Muscle of leg (tissue), 11 donors: ENCODE data around the gene CACNA1C. TPM values are rescaled to one million over a fixed set of nuclear protein-coding genes. Genes with fewer than 3 reads are reported as not detected.

Experiments used
- DNase-seq: peaks from one replicate; pipeline ENCODE4 v3.0.0; 2013
- H3K27ac ChIP-seq: one replicate; pipeline ENCODE4 v1.5.1; 2013; ENCODE audit warnings: mild to moderate bottlenecking, low read length, control low read depth
- H3K27me3 ChIP-seq: one replicate; pipeline ENCODE4 v1.6.1; 2013; ENCODE audit warnings: low read length; ENCODE audit not compliant: control insufficient read depth, insufficient read depth
- H3K36me3 ChIP-seq: one replicate; pipeline ENCODE4 v1.6.1; 2013; ENCODE audit warnings: low read length; ENCODE audit not compliant: control insufficient read depth, insufficient read depth
- H3K4me1 ChIP-seq: one replicate; pipeline ENCODE4 v1.6.1; 2013; ENCODE audit warnings: low read length; ENCODE audit not compliant: control insufficient read depth, insufficient read depth
- H3K4me3 ChIP-seq: one replicate; pipeline ENCODE4 v1.5.1; 2013; ENCODE audit warnings: low read length, control low read depth
- H3K9me3 ChIP-seq: replicated peaks from 2 replicates; pipeline ENCODE4 v1.6.1; 2013; ENCODE audit warnings: low read depth, low read length; ENCODE audit not compliant: control insufficient read depth
- WGBS: methylation state at CpG from one replicate; pipeline ENCODE4 v1.1.5; 2013; ENCODE audit warnings: missing lambda C conversion rate; ENCODE audit not compliant: insufficient coverage; 5-methylcytosine and 5-hydroxymethylcytosine counted together
- polyA plus RNA-seq, 8 donors: library from polyadenylated mRNA; unstranded; fragments of 120-200 nt; gene quantifications; one replicate each; pipeline versions ENCODE4 v1.2.1 to v1.2.3, GENCODE V29; 2013; ENCODE audit warnings: inconsistent platforms in 1 of 8, low replicate concordance in 1 of 8; ENCODE audit not compliant: insufficient read length in 8 of 8, insufficient read depth in 1 of 8
- total RNA-seq: library from RNA; stranded (reverse); fragments of 120-200 nt; gene quantifications from one replicate; pipeline ENCODE4 v1.2.4, GENCODE V29; 2013

The CACNA1C gene
- total and polyA plus RNA-seq, 9 donors: 1.9 to 4.3 (median 3.6) TPM

DNA sequence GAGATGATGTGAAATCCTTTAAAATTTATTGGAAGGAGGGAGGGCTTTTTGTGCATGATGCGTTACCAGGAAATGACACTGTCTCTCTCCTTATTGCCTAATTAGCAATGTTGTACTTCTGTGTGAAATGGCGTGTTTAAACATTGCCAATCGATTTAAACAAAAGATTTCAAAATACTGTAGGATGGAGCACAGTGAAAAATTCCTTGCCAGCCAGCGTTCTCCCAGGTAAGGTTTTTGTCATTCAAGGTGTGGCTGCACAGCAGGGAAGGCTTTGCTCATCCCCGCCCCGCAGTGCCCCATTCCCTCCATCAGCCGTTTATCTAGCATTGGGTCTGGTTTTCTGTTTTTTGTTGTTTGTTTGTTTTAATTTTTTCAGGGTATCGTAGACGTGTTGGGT is 137.3 kb downstream of the CACNA1C start:
- no peaks in the 10 kb centered on the region for H3K36me3 ChIP-seq
- no peak for DNase-seq
- no peaks in the 10 kb centered on the region for H3K27me3 ChIP-seq
- no peak overlapping the region for H3K4me3 ChIP-seq
- no peak overlapping the region for H3K27ac ChIP-seq
- peaks cover 2% of the 10 kb centered on the region for H3K4me1 ChIP-seq
- H3K9me3 ChIP-seq: no peaks in the 10 kb centered on the region
- 81% methylated on average over 3 of the region's 9 CpGs for WGBS

DNA sequence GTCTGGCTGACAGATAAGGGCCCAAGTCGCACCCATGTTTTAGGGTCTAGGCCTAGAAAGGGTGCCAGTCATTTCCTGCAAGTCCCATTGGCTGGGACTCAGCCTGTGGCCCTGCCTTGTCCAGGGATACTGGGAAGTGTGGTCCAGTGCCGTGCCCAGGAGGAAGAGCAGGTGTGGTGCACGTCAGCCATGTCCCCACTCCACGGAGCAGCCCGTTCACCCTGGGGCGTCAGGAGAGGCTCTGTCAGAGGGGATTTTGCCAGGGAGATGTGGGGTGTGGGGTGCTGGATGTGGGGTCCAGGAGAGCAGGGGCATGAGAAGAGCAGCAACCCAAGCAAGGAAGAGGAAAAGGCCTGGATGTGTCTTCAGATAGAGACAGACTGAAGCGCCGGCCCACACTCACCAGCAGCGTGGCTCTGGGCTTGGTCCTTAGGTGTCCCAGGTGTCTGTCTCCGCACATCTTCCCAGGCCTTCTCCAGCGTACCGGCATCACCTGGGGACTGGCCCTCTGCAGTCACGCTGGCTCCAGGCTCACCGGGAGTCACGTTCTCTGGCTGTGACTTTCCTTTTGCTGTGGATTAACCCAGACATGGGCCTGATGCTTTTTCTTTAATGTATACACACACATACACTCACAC is 138.2 kb downstream of the CACNA1C start:
- 83% methylated on average over 13 of the region's 15 CpGs for WGBS
- Histone ChIP-seq H3K4me1 (peaks cover 2% of the 10 kb centered on the region), H3K9me3 (no peaks in the 10 kb centered on the region), H3K36me3 (no peaks in the 10 kb centered on the region), H3K27me3 (no peaks in the 10 kb centered on the region), H3K4me3 (no peak overlapping the region), H3K27ac (no peak overlapping the region)
- no peak for DNase-seq

DNA sequence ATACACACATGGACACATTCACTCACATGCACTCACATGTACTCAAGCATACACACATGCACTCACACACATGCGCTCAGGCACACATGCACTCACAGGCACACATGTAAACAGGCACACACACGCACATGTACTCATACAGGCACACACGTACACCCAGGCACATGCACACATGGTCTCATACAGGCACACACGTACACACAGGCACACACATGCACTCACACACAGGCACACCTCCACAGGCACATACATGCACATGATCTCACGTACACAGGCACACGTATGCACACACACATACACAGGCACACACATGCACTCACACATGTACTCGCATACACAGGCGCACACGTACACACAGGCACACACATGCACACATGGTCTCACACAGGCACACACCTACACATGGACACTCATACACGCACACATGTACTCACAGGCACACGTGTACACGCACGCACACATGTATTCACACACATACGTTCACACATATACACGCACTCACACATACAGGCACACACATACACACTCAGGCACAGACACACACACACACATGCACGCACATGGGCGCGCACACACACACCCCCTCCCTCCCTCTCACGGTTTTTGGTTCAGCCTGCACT is 138.9 kb downstream of the CACNA1C start:
- WGBS: 97% methylated on average over 13 of the region's 19 CpGs
- no peak for DNase-seq
- no peak overlapping the region for H3K27ac ChIP-seq
- H3K4me3 ChIP-seq: no peak overlapping the region
- peaks cover 2% of the 10 kb centered on the region for H3K4me1 ChIP-seq
- no peaks in the 10 kb centered on the region for H3K9me3 ChIP-seq
- no peaks in the 10 kb centered on the region for H3K27me3 ChIP-seq
- no peaks in the 10 kb centered on the region for H3K36me3 ChIP-seq

DNA sequence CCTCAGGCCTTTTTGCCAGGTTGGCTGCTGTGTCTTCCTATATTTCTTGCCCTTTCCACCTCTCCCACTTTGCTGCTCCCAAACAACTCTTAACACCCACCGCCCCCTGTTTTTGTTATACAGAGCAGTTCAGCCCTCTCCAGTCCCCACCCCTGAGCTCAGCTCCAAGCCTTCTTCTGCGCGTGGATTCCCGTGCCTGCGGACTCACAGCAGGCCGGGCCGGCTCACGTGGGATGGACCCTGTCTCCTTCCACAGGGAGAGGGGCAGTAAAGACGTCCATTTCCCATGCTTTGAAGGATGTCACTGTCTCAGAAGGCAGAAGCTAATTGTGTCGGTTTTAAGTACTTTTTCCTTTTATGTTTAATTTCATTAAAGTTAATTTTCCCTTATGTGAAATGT is 139.4 kb downstream of the CACNA1C start:
- DNase-seq: no peak
- no peaks in the 10 kb centered on the region for H3K36me3 ChIP-seq
- peaks cover 2% of the 10 kb centered on the region for H3K4me1 ChIP-seq
- no peak overlapping the region for H3K27ac ChIP-seq
- WGBS: 40% methylated on average over 1 of the region's 10 CpGs
- no peaks in the 10 kb centered on the region for H3K27me3 ChIP-seq
- H3K4me3 ChIP-seq: no peak overlapping the region
- no peaks in the 10 kb centered on the region for H3K9me3 ChIP-seq

DNA sequence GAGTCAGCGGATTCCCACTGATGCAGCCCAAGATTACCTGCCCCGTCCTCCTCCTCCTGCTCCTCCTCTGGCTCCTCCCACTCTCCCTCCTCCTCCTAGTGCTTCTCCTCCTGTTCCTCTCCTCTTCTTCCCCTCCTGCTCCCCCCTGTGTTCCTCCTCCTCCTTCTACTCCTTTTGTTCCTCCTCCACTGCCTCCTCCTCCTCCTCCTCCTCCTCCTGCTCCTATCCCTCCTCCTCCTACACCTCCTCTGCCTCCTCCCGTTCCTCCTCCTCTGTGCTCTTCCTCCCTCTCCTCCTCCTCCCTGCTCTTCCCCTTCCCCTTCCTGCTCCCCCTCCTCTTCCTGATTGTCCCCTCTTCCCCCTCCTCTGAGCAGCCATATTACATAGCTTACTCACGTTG is 141.3 kb downstream of the CACNA1C start:
- no peaks in the 10 kb centered on the region for H3K27me3 ChIP-seq
- H3K9me3 ChIP-seq: no peaks in the 10 kb centered on the region
- H3K4me3 ChIP-seq: no peak overlapping the region
- H3K4me1 ChIP-seq: peaks cover 2% of the 10 kb centered on the region
- no peak for DNase-seq
- H3K36me3 ChIP-seq: no peaks in the 10 kb centered on the region
- WGBS: 72% methylated on average over 3 of the region's 4 CpGs
- no peak overlapping the region for H3K27ac ChIP-seq

DNA sequence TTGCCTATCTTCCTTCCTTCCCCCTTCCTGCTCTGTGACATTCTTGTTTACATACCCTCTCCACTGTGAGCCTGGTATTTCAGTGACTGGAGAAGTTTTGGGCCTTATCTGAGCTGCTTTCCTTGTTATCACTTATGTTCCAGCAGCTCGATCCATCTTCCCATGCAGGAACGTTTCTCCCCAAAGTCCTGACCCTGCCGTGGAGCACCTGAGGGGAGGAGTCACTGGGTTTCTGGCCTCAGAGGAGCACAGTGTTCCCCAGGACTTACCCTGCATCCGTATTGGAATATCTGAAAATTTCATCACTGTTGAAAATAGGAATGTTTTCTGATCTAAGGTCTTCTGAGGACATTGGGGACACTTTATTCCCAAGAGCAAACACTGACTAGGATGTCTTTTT is 141.8 kb downstream of the CACNA1C start:
- H3K36me3 ChIP-seq: no peaks in the 10 kb centered on the region
- no peaks in the 10 kb centered on the region for H3K27me3 ChIP-seq
- WGBS: no CpG with 5 or more reads among the region's 4 CpGs
- no peaks in the 10 kb centered on the region for H3K9me3 ChIP-seq
- H3K4me1 ChIP-seq: peaks cover 2% of the 10 kb centered on the region
- no peak for DNase-seq
- H3K4me3 ChIP-seq: no peak overlapping the region
- H3K27ac ChIP-seq: peak overlapping the region; percentile 20

DNA sequence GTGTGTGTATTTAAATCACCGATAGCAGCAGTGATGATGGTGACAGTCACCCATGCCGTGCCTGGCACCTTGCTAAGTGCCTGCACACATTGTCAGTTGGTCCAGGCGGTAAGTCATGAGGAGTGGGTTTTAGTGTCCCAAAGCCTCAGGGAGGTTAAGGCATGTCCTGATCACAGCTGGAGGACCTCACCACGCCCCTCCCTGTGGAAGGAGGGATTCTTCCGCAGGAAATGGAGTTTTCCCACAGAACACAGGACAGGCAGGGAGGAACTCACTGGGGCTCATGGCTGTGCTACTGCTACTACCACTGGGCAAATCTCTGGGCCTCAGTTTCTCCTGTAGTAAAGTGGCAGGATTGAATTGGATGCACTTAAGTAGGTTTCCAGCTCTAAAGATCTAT is 142.3 kb downstream of the CACNA1C start:
- Histone ChIP-seq H3K4me1 (peaks cover 2% of the 10 kb centered on the region), H3K4me3 (no peak overlapping the region), H3K27ac (peak overlapping the region; percentile 20), H3K27me3 (no peaks in the 10 kb centered on the region), H3K36me3 (no peaks in the 10 kb centered on the region), H3K9me3 (no peaks in the 10 kb centered on the region)
- 63% methylated on average over 5 of the region's 5 CpGs for WGBS
- peak; percentile 21 for DNase-seq

DNA sequence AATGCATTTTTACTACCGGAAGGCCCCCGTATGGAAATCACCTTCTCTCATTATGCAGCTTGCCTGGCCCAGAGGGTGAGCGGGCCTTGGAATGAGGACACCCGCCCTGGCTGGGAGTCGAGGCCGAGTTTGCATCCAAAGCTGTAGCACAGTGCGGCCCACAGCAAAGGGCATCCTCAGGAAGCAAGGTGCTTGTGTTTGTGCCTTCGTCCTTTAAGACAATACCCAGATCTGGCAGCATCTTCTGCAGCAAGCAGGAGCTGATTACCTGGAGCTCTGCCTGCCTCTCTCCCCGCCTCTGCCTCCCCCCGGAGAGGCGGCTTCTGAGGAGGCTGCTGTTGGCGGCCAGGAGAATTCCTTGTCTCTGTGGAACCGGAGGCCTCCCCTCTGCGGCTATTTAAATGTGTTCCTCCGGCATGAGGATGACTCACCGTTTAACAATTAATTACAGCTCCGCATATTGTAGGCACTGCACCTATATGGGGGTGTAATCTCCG is 145.3 kb downstream of the CACNA1C start:
- peak; percentile 27 for DNase-seq
- 59% methylated on average over 9 of the region's 18 CpGs for WGBS
- H3K27ac ChIP-seq: no peak overlapping the region
- H3K9me3 ChIP-seq: no peaks in the 10 kb centered on the region
- no peak overlapping the region for H3K4me3 ChIP-seq
- peaks cover 2% of the 10 kb centered on the region for H3K4me1 ChIP-seq
- H3K27me3 ChIP-seq: no peaks in the 10 kb centered on the region
- no peaks in the 10 kb centered on the region for H3K36me3 ChIP-seq

DNA sequence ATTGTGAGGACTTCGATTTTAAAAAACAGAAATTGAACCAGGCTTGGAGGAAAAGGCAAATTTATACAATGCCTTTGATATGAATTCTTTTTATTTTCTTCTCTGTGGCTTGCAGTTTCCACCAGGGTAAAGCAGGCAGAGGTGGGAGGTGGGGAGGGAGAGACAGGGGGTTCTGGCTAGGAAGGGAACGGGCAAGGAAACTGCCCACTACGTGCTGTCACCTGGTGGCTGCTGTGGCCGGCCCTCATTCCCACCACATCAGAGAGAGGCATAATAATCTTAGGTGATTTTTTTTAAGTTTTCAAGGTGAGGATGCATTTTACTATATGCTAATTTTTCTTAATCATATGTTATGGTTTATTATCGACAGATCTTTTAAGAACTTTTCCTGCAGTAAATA is 145.8 kb downstream of the CACNA1C start:
- H3K36me3 ChIP-seq: no peaks in the 10 kb centered on the region
- no peak overlapping the region for H3K4me3 ChIP-seq
- no peak for DNase-seq
- no CpG with 5 or more reads among the region's 5 CpGs for WGBS
- peaks cover 4% of the 10 kb centered on the region for H3K9me3 ChIP-seq
- no peaks in the 10 kb centered on the region for H3K27me3 ChIP-seq
- H3K27ac ChIP-seq: no peak overlapping the region
- peaks cover 2% of the 10 kb centered on the region for H3K4me1 ChIP-seq

DNA sequence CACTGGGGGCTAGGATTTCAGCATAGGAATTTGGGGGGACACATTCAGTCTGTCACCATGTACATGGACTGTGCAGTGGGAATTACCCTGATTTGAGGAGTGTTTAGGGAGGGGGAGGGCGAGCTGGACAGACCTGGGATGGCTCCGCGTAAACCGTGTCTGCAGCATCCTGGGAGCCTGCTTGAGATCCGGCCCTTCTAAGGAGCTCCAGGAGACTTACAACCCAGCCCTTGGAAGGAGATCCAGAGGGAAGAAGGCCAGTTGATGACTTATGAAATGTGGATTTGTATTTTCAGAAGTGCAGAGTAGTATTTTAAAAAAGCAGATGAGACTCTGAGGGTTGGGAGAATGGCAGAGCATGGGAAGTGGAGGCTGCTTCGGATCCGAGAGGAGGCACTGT is 153.2 kb downstream of the CACNA1C start:
- peaks cover 7% of the 10 kb centered on the region for H3K9me3 ChIP-seq
- H3K4me3 ChIP-seq: no peak overlapping the region
- DNase-seq: peak; percentile 50
- no peak overlapping the region for H3K27ac ChIP-seq
- 55% methylated on average over 7 of the region's 7 CpGs for WGBS
- H3K4me1 ChIP-seq: no peaks in the 10 kb centered on the region
- H3K27me3 ChIP-seq: peaks cover 2% of the 10 kb centered on the region
- H3K36me3 ChIP-seq: no peaks in the 10 kb centered on the region
